DMS114 treated with DMSO at 0.1 percent for 48 hours (cell line): ENCODE results near the gene MTERF4.
"Not testable (repeated sequence)": the region's sequence is repeated elsewhere in the genome, so short reads cannot be mapped to it uniquely, and the experiment has no call there.

Experiments
- DNase-seq: peaks from one replicate; lab custom pipeline; 2025; ENCODE audit not compliant: unreplicated experiment; lab: John Stamatoyannopoulos, UW

Gene MTERF4

DNA sequence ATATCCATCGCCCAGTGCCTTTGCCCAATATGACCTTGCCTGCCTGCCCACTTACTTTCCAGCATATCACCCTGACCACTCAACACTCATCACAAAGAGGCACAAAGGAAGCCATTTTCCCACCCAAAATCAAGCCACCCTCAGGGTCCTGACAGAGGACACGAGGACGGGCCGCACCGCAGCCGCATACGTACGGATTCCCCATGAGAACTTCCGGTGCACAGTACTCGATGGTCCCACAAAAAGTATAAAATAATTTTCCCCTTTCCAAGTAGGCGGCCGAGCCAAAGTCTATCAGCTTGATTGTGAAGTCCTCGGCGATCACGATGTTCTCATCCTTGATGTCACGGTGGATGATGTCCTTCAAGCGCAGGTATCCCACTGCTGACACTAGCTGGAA lies 10.0 kb upstream of the MTERF4 start:
- no peak for DNase-seq

DNA sequence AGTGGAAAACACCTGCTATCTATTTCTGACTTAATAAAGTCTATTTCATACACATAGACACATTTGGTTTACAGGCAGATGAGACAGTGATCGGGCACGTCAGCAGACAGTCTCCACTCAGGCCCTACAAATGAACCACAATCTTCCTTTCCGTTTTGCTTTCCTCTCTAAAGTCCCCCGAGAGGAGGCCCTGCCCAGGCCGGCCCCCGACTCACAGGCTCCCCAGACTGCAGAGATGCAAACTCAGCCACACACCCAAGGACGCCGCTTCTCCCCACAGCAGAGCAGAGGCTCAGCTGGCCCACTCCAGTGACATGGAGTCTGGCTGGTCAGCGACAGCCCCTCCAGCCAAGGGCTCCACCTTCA lies 9.3 kb upstream of the MTERF4 start:
- DNase-seq: no peak

DNA sequence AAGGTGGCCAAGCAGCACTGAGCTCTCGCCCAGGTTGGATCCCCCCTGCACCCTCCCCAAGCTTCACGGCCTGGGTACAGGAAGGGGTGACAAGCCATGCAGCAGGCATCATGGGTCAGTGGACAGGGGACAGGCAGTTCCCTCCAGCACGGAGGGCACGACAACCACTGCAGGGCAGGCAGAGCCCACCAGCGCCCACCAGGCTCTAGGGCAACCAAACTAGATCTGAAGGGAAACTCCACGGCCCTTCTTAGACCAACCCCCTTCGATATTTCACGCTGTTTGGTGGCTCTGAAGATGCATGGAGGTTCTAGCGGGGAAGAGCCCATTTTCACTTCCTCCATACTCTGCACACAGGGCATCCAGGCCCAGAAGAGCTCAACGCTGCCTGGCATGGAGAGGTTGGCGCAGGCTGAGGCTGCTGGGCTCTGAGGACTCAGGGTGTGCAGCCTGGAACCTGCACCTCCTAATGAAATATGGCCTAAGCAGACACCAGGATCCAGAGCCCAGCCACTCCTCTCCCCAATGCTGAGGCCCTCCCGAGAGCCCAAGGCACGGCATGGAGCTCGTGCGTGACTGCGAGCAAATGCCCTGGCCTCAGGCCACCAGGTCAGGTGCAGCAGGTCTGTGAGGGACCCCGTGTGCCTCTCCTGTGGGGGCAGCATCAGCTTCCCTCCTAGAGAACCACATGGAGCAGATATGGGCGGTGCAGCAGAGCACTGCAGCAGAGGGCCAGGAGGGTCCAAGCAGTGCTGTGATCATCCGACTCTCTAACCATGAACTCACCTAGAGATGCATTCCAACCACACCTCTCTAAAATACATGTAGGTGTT lies 8.7 kb upstream of the MTERF4 start:
- no peak for DNase-seq

DNA sequence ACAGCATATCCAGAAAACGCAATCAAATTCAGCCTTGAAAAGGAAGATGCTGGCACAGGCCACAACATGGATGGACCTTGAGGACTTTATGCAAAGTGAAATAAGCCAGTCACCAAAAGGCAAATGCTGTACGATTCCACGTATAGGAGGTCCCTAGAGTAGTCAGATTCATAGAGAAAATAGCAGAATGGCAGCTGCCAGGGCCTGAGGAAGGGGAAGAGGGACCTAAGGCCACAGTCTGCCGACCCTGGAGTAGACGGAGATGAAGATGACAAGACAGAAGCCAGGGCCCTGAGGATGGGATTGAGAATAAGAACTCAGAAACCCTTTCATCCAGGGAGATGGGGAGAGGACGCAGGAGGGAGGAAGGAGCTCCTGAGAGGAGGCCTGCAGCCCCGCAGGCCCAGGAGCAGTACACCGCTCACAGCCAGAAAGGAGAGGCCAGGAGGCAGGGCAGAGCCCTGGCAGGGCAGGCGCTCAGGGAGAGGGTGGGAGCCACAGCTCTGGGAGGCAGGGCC lies 8.1 kb upstream of the MTERF4 start:
- no peak for DNase-seq

DNA sequence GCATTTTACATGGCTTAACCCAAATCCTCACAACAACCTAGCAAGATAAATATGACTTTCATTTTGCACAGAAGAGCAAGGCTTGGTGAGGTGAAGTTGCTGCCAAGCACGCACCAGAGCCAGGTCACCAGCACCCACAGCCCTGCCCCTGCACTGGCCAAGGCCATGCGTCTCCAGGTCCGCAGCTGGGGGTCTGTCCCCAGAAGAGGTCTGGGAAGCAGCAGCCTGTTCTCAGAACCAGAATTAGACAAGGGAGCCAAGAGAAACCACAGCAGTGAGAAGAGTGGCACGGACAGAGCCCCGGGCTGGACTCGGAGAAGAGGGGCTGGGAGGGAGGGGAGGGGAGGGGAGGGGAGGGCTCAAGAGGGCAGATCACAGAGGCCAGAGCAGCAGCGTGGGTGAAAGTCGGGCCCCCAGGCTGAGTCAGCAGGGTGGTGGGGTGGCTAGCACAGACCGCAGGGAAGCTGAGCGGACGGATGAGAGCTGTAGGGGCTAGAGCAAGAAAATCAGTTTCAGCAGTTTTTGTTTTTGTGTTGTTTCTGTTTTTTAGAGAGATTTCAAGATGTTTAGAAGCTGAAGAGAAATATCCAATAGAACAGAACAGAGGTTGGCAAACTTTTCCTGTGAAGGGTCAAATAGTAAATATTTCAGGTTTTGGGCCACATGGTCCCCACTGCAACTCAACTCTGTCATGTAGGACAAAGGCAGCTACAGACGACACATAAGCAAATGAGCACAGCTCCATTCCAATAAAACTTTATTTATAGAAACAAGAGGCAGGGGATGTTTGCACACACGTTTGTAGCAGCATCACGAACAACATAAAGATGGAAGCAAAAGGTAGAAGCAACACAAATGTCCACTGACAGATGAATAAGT lies 7.4 kb upstream of the MTERF4 start:
- no peak for DNase-seq

DNA sequence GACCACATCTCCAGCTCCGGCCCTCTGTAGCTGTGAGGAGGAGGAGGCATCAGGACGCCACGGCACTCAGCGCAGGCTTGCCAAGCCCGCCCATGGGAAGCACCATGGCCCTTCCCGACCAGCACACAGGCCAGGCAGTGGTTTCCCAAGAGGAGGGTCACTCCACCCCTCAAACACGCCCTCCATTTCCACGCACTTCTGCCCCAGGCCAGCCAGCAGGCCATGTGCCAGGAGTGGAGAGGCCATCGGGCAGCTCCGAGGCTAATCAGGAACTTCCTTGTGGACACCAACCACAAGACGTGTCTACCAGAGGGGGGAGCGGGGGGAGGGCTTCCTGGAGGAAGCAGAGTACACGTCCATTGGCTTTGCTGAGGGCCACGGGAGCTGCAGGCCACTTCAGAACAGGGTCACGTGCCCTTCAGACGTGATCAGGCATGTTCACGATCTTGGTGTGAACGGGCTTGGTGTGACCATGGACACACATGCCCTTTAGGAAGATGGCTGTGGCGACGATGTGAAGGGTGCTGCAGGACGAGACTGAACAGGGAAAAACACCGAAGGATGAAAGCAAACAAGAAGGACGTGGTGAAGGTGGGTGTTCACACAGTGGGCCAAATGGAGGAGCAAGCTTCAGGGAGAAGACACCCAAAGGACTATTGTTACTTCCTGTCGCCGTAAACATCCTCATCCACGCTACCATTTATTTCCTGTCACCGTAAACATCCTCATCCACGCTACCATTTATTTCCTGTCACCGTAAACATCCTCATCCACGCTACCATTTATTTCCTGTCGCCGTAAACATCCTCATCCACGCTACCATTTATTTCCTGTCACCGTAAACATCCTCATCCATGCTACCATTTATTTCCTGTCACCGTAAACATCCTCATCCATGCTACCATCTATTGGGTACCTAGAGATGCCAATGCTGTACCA lies 6.5 kb upstream of the MTERF4 start:
- no peak for DNase-seq

- no peak for DNase-seq
Measured at GRCh38 chr2:241107031-241107783, 5.1 kb upstream of the MTERF4 start.

GRCh38 chr2:241105641-241106040 lies 3.6 kb upstream of the MTERF4 start:
- no peak for DNase-seq

DNA sequence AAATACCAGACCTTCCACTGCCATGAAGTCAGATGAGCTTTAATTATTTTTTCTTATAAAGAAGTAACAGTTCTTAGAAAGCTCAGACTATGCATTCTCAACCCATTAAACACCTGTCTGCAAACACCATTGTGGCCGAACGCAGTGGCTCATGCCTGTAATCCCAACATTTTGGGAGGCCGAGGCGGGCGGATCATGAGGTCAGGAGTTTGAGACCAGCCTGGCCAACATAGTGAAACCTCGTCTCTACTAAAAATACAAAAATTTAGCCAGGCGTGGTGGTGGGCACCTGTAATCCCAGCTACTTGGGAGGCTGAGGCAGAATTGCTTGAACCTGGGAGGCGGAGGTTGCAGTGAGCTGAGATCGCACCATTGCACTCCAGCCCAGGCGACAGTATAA lies 2.5 kb upstream of the MTERF4 start:
- DNase-seq: not testable (repeated sequence)

DNA sequence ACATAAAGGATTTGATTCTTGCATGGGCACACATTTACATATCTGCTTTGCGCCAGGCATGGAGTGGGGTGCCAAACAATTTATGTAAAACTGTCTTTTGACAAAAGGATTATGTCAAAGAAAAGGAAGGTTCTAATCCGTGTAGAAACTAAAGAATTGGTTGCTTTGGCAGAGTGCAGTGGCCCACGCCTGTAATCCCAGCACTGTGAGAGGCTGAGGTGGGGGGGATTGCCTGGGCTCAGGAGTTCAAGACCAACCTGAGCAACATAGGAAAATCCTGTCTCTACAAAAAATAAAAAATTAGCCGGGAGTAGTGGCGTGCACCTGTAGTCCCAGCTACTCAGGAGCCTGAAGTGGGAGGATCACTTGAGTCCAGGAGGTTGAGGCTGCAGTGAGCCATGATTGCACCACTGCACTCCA lies 1.1 kb upstream of the MTERF4 start:
- no peak for DNase-seq

- no peak for DNase-seq
Measured at GRCh38 chr2:241099246-241099645, 2.8 kb downstream of the MTERF4 start.

- no peak for DNase-seq
Measured at GRCh38 chr2:241096979-241097378, 5.1 kb downstream of the MTERF4 start.

- no peak for DNase-seq
Measured at GRCh38 chr2:241095594-241096290, 6.3 kb downstream of the MTERF4 start.

GRCh38 chr2:241094924-241095420 lies 7.1 kb downstream of the MTERF4 start:
- no peak for DNase-seq

DNA sequence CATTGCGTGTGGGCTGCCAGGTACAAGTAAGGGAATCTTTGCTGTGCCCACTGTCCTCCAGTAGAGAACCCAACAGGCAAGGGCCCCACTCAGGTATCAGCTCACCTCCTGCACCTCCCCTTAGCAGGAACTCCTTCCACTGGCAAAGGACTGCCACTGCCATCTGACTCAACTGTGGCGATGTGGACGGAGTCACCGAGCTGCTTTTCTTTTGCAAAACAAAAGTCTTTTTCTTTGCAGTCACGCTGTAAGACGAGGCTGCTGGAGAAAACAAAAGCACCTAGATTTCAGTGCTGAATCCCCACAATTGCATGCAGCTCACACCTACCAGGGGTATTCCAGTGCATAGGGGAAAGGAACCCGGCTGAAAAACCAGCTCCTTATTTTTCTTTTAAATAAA lies 7.9 kb downstream of the MTERF4 start:
- no peak for DNase-seq

- DNase-seq: not testable (repeated sequence)
Measured at GRCh38 chr2:241093133-241093781, 8.8 kb downstream of the MTERF4 start.

DNA sequence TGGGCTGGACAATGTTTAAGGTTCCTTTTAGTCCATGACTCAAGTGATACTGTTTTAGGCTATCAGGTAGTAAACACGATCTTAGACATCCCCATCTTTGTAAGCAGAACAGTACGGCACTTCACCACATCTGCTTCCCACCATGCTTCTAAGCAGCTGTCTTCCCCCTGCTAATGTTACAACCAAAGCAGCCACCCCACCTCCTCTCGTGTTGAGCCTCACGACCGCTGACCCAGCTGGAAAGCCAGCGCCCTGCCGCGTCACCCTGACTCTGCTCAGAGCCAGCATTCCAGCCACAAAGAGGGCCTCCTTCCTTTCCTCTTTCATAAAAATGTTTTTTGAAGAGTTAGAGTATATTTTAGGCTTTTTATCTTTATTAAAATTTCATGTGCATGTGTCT lies 9.4 kb downstream of the MTERF4 start:
- no peak for DNase-seq

DNA sequence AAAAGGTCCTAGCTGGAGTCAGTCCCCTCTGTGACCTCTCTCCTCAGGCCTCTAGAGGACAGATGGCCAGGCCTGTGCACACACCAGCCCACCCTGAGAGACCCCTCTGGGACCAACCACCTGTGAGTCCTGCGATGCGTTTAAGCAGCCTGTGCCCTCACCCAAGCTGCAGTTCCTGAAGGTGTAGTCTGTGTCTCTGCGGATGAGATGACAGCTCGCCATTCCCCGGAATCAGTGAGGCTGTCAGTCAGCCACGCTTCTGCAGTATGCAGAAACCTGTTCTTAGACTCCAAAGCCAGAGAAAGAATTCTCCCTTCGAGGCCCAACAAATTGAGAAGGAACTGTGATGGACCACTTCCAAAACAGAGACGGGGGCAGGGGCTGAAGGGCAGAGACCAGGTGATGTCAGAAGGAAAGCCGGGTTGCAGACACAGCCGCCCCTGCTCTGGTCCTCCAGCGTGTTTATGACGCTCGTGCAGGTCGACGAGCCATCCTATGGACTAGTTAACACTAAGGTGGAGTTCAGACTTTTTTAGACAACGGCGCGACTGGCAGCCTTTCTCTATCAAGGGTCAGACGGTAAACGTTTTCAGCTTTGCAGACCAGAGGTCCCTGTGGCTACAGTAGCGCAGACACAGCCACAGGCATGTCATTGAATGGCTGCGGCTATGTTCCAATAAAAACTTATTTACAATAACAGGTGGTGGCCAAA lies 10.2 kb downstream of the MTERF4 start:
- DNase-seq: no peak
